PC-9 (cell line): ENCODE measurements around the gene FOXP3.

Experiments used
- EZH2 ChIP-seq: fragments of 200-600 bp; sonication (generic); IDR thresholded peaks from 2 replicates; pipeline ENCODE4 v1.8.0; 2017; ENCODE audit warnings: antibody characterized with exemption, low read depth
- TF ChIP-seq, protein P1 (sequence below): fragments of 200-600 bp; sonication (generic); conservative IDR thresholded peaks from 2 replicates; pipeline ENCODE4 v1.6.1; 2017; ENCODE audit warnings: mixed run types, antibody characterized with exemption, mild to moderate bottlenecking, moderate library complexity

DNA sequence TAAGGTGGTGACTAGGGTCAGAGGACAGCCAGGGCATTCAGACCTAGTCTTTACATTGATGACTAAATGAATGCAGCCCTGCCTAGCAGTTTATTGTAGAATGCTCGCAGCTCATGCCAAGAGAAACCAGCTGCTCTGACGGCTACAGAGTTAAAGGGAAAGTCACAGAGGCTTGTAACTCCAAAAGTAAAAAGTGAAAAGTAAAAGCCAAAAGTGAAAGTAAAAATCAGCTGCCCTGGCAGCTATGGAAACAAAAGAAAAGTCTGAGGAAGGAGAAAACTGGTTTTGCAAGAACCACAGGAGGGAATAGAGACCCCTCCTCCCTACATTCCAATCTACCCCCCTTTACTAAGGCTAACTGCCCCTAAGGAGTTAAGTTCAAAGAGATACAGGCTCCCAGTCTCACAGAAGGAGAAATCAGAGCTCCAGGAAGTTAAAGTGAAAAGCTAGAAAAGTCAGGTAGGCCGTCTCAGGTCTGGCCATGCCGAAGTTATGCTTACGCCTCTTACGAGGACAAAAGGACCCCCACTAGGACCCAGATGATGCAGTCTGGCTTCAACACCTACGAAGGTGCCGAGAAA, 45.0 kb upstream of the FOXP3 start:
- TF ChIP-seq, protein P1, sequence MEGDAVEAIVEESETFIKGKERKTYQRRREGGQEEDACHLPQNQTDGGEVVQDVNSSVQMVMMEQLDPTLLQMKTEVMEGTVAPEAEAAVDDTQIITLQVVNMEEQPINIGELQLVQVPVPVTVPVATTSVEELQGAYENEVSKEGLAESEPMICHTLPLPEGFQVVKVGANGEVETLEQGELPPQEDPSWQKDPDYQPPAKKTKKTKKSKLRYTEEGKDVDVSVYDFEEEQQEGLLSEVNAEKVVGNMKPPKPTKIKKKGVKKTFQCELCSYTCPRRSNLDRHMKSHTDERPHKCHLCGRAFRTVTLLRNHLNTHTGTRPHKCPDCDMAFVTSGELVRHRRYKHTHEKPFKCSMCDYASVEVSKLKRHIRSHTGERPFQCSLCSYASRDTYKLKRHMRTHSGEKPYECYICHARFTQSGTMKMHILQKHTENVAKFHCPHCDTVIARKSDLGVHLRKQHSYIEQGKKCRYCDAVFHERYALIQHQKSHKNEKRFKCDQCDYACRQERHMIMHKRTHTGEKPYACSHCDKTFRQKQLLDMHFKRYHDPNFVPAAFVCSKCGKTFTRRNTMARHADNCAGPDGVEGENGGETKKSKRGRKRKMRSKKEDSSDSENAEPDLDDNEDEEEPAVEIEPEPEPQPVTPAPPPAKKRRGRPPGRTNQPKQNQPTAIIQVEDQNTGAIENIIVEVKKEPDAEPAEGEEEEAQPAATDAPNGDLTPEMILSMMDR, result no peak
- TF ChIP-seq EZH2, result no peak
